Ovary (tissue), 9 donors: ENCODE data around the gene MEG3. TPM values are rescaled to one million over a fixed set of nuclear protein-coding genes. Genes with fewer than 3 reads are reported as not detected.

Experiments
- DNase-seq, 5 donors: peaks; one replicate each; pipeline ENCODE4 v3.0.0-alpha.2; 2019 to 2020
- H3K27ac ChIP-seq, 2 donors: fragments of 200-600 bp; one replicate each; pipeline versions ENCODE4 v1.5.1 to v1.8.0; 2019 to 2022
- H3K27me3 ChIP-seq: fragments of 200-600 bp; one replicate; pipeline ENCODE4 v1.8.0; 2022
- H3K36me3 ChIP-seq: fragments of 200-600 bp; sonication (generic); one replicate; pipeline ENCODE4 v1.5.1; 2019
- H3K4me1 ChIP-seq: one replicate; pipeline ENCODE4 v1.8.1; 2013; ENCODE audit warnings: mild to moderate bottlenecking, moderate library complexity; ENCODE audit not compliant: insufficient read depth
- H3K4me3 ChIP-seq: fragments of 200-600 bp; sonication (generic); one replicate; pipeline ENCODE4 v1.5.1; 2017
- H3K9me3 ChIP-seq, 2 donors: fragments of 200-600 bp in 1 of 2; sonication (generic) in 1 of 2; one replicate each; pipeline versions ENCODE4 v1.5.1 to v1.8.1; 2013 to 2019; ENCODE audit warnings: mild to moderate bottlenecking in 1 of 2, moderate library complexity in 1 of 2
- CTCF ChIP-seq, 3 donors: fragments of 450-650 bp in 2 of 3; fragments of 200-600 bp in 1 of 3; IDR thresholded peaks; one replicate each; pipeline versions ENCODE4 v1.5.1 to v1.8.0; 2016 to 2022; ENCODE audit warnings: antibody characterized with exemption in 3 of 3, mild to moderate bottlenecking in 1 of 3
- EP300 ChIP-seq: sonication (generic); formaldehyde crosslinking; IDR thresholded peaks from one replicate; pipeline ENCODE4 v1.6.1; 2017; ENCODE audit warnings: antibody characterized with exemption
- POLR2A ChIP-seq: fragments of 450-650 bp; IDR thresholded peaks from one replicate; pipeline ENCODE4 v1.6.1; 2017; ENCODE audit warnings: antibody characterized with exemption, mild to moderate bottlenecking, moderate library complexity
- WGBS, 3 donors: extraction: QIAGEN DNeasy Blood & Tissue Kit in 1 of 3; methylation state at CpG; one replicate each; pipeline versions ENCODE4 v1.1.5 to v1.1.7; 2013 to 2017; 5-methylcytosine and 5-hydroxymethylcytosine counted together
- intact Hi-C, 4 donors: fragments of 100-400 bp; cut with DNase I; formaldehyde crosslinking; loops; one replicate each; pipeline versions ENCODE4 v1.11.0 to v1.15.1; 2022 to 2023
- polyA plus RNA-seq, 2 donors: library from polyadenylated mRNA; stranded (reverse); fragments of 200-250 nt in 1 of 2; fragments of 350-450 nt in 1 of 2; fragmentation: Illumina TruSeq in 1 of 2; extraction: RNeasy Lipid Tissue Mini Kit (QIAGEN cat#74804) in 1 of 2; gene quantifications; one replicate each; pipeline ENCODE4 v1.2.3, GENCODE V29; 2013 to 2014
- total RNA-seq, 7 donors: library from RNA; depleted of rRNA in 2 of 7; stranded (reverse); fragments of >200 nt in 2 of 7; fragmentation: NEBNext Ultra II Directional in 3 of 7; extraction: Animal tissue kit (Norgen Biotek cat#: 25700) in 3 of 7; gene quantifications; one replicate each; pipeline versions ENCODE4 v1.1.0 to v1.2.4, GENCODE V29; 2016 to 2023
- donor health status: DM: no; HTN: no; CAD: no; lungs with moderate emphysema.
- donor health status: DM: no; HTN: no; CAD: no.
- donor health status: Bipolar disorder and iron deficiency.
- donor health status: DM: yes; HTN: yes; CAD: no.
- donor health status: DM: no; HTN: no; CAD: no.
- donor health status: DM: yes; HTN: yes; CAD: no.

Gene MEG3
- total and polyA plus RNA-seq, 9 donors = 186 to 1,950 (median 396) TPM

- DNase-seq = peak in 2 of 5 donors; percentile 7 to 25
These were observed 66.7 kb downstream of the MEG3 start for GRCh38 chr14:100892496-100893227.

GRCh38 chr14:100893228-100893601, 67.3 kb downstream of the MEG3 start:
- no peak overlapping the region for H3K27ac ChIP-seq
- intact Hi-C loops = no loop called here
- H3K4me3 ChIP-seq = no peak overlapping the region
- H3K9me3 ChIP-seq = no peaks in the 10 kb centered on the region
- no peaks in the 10 kb centered on the region for H3K36me3 ChIP-seq
- H3K4me1 ChIP-seq = no peaks in the 10 kb centered on the region
- TF ChIP-seq EP300 = no peak
- no peak for TF ChIP-seq CTCF (IDR thresholded peaks at IDR 0.05)
- DNase-seq = peak in 2 of 5 donors; percentile 12 to 27
- 81 to 87% (median 83%) methylated on average over 8 of the region's 8 CpGs for WGBS, 3 donors
- H3K27me3 ChIP-seq = no peaks in the 10 kb centered on the region

More at GRCh38 chr14:100892496-100893227, 66.7 kb downstream of the MEG3 start:
- TF ChIP-seq POLR2A (no peak), CTCF (IDR thresholded peaks at IDR 0.05) (no peak), EP300 (no peak)
- intact Hi-C loops = no loop called here
- Histone ChIP-seq H3K4me3 (no peak overlapping the region), H3K36me3 (no peaks in the 10 kb centered on the region), H3K27me3 (no peaks in the 10 kb centered on the region), H3K4me1 (no peaks in the 10 kb centered on the region), H3K27ac (no peak overlapping the region), H3K9me3 (no peaks in the 10 kb centered on the region)
- WGBS, 3 donors = 83 to 89% (median 85%) methylated on average over 17 of the region's 17 CpGs

- Histone ChIP-seq H3K9me3 (no peaks in the 10 kb centered on the region), H3K36me3 (no peaks in the 10 kb centered on the region), H3K27me3 (no peaks in the 10 kb centered on the region), H3K4me1 (peaks cover under 1% of the 10 kb centered on the region), H3K27ac (no peak overlapping the region), H3K4me3 (no peak overlapping the region)
- WGBS, 3 donors = 88 to 95% (median 92%) methylated on average over 11 of the region's 11 CpGs
- no peak for TF ChIP-seq EP300
- no peak for TF ChIP-seq CTCF (IDR thresholded peaks at IDR 0.05)
- TF ChIP-seq POLR2A = no peak
- intact Hi-C loops = no loop called here
- peak in 2 of 5 donors; percentile 13 to 30 for DNase-seq
These were observed 67.8 kb downstream of the MEG3 start for GRCh38 chr14:100893760-100894159.

- TF ChIP-seq EP300 (no peak), POLR2A (no peak), CTCF (IDR thresholded peaks at IDR 0.05) (no peak)
- no peaks in the 10 kb centered on the region for H3K27me3 ChIP-seq
- intact Hi-C loops = no loop called here
- no peaks in the 10 kb centered on the region for H3K36me3 ChIP-seq
- WGBS, 3 donors = 83 to 88% (median 86%) methylated on average over 6 of the region's 6 CpGs
- peak in 2 of 5 donors; percentile 14 to 26 for DNase-seq
- H3K4me3 ChIP-seq = no peak overlapping the region
- H3K9me3 ChIP-seq = no peaks in the 10 kb centered on the region
- no peak overlapping the region for H3K27ac ChIP-seq
- peaks cover 1% of the 10 kb centered on the region for H3K4me1 ChIP-seq
These were observed 68.5 kb downstream of the MEG3 start for GRCh38 chr14:100894416-100894815.
